Activated gamma-delta T cell treated with Interleukin-2 at 50 U/mL for 16 hours (primary cell): ENCODE measurements around the gene ZNF521.

Experiments
- DNase-seq: peaks from one replicate; pipeline ENCODE4 v3.0.0-alpha.2; 2020

ZNF521 gene

DNA sequence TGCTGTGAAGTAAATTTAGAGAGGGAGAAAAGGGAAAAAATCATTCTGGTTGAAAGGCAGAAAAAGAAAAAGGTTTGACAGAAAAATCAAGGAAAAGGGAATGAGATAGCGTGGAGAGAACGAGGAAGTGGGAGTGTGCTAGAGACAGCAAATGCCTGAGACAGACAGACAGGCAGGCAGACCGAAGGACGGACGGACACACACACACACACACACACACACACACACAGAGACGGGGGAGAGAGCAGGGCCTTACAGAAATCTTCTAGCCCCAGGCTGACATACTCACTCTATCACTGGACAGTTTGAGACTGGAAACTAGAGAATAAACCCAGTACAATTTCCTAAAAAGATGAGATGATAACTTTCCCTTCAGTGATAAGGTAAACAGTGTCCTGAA is 238.4 kb downstream of the ZNF521 start:
- DNase-seq, result no peak

DNA sequence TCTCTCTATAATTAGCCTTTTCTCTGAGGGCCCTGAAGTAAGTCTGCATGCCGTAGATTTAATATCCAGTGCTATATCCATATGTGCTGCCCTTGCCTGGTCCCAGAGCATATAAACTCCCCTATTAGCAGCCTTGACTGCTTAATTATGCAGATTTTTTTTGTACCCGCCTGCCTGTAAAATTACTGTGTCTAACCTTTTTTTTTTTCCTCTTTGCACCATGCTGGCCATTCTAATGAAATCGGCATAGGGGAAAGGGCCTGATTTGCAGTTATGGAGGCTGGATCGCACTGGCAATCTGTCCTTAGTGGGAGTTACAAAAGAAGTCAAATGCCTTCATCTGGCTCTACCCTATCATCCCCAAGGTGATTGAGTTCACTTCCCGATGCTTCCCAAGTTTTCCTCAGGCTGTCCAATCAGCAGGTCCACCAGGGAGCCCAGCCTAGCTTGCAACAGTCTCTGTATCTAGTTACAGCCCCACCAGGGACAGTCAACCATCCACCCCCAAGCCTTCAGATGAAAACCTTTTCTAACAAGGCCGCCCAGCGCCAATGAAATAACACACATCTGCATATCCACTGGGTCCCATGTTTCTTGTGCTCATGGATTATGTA is 239.0 kb downstream of the ZNF521 start:
- DNase-seq, result no peak

DNA sequence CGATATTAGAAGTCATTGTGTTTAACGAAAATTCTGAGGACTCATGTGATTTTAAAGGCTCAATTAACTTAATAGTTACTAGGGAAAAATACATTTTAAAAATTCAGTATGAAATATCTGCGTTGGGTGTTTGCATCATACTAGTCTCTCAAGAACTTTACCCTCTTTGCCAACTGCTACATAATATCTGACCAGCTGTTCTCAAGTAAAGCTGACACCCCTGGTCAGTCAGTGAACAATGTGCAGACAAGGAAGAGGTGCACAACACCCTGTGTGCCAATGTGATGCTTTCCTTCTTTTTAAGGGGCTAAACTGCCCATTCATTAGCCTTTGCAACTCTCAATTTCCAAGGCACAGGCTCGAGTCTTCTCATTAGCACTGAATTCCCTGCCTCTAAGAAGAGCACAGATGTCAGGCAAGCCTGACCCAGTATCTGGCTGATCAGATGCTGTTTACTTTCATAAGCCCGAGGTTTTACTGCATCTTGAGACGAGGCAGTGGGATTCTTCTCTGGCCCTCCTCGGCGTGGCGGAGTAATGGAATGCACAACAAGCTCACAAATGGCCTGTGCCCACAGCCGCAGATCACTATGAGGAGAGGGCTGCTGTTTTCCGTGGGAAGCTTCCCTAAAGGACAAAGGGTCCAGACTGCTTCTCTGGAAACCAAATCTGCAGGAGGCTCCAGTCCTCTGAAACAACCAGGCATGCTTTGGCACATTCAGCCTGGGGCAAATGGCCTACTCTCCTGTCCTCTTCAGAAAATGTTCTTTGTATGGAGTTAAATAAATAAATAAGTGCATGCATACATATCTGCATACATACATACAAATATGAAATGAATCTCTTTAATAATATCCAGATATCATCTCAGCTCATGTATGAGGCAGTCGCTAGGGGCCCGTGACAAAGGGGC is 240.3 kb downstream of the ZNF521 start:
- DNase-seq, result no peak

DNA sequence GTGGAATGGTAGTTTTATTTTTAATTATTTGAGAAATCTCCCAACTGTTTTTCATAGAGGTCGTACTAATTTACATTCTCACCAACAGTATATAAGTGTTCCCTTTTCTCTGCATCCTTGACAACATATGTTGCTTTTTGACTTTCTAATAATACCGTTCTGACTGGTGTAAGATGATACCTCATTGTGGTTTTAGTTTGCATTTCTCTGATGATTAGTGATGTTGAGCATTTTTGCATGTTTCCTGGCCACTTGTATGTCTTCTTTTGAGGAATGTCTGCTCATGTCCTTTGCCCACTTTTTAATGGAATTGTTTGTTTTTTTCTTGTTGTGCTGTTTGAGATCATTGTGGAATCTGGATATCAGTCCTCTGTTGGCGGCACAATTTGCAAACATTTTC is 242.5 kb downstream of the ZNF521 start:
- DNase-seq, result no peak

DNA sequence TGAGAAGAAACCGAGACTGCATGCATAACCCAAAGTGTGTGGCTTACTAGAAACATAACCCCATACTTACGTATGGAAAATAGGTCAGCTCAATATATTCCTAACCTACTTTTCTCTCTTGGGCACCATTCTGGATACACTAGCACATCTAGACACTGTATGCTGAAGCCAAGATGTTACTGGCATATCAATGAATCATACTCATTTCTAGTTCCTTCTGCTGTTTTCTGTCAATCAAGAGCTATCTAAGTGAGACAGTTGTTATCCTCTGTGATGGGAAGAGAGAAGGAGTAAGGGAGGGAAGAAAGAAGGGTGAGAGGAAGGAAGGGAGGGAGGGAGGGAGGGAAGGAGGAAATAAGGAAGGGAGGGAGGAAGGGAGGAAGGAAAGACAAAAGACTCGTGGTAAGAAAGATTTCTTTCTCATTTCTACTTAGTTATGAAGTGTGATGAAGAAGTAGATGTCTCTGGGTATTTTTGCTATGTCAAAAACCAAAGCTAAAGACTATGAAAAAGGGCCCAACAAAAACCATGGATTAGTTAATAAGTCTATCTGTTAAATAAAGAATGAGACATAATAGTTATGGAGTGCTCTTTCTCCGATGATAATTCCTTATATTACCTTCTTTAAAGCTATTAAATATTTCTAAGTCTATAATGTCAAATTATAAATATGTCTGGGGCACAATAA is 248.4 kb downstream of the ZNF521 start:
- no peak for DNase-seq

DNA sequence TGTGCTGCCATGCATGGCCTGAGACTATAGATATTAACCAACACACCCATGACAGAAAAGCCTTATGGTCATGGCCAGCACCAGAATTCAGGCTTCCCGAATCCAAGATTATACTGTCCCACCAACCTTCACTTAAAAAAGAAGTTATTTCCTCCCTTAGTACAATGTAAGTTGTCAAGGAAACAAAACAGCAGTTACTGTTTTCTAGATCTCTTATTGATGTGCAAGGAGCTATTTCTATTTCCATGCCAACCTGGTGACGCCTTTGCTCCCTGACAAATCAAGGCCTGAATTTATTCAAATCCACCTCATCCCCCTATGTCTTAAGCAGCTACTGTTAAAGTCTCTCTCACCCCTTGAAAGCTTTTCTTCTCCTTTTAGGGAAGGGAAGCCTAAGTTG is 249.3 kb downstream of the ZNF521 start:
- no peak for DNase-seq

DNA sequence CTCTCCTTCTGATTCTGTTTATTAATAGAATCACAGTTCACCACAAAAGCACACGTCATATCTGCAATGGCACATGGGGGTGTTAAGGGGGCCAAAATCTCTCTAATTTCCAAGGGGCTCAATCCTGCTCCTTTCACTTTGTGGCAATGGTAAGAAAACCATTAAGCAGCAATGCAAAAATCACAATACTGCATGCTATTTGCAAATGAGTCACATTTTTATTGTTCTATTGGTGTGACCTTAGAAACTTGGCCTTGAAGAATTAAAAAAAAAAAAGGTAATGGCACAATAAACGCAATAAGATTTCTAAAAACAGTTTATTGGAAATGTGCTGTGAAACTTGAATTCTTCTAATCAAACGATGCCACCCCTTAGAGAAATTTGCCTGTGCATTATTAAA is 251.5 kb downstream of the ZNF521 start:
- DNase-seq, result no peak

DNA sequence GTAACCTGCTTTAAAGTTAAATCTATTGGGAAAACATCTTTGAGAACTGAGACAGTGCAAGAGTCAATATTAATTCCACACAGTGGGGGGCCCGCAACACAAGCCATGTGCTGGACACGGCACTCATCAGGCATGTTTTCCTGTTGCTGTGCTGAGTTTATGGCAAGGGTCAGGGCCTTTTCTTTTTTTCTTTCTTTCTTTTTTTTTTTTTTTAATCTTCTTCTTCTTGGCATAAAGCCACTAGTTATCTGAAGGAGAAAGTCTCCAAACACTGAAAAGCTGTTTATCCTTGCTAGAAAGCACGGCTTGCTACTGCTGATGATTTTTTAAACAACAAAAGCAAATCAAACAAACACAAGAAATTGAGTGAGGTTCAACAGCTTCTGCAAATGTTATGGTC is 252.1 kb downstream of the ZNF521 start:
- no peak for DNase-seq

DNA sequence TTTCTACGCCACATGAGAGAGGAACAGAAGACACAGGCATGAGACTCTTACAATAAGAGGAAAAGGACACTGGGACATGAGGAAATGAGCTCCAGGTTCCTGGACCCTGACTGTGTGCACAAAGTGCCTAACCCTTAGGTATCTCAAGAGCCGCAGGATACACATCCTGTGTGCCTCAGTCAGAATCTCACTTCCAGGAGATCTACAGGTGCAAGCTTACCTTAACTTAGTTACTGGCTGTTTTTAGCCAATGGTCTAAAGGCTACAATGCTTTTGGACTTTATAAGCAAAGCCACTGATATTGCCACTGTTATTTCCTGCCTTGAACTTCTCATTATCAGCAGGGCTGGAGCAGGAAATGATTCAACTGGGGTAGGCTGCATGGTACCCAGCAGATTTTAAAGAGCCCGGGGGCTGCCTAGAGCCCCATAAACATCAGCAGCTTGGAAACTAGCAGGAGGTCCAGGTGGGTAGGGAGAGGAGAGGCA is 254.4 kb downstream of the ZNF521 start:
- DNase-seq, result no peak

DNA sequence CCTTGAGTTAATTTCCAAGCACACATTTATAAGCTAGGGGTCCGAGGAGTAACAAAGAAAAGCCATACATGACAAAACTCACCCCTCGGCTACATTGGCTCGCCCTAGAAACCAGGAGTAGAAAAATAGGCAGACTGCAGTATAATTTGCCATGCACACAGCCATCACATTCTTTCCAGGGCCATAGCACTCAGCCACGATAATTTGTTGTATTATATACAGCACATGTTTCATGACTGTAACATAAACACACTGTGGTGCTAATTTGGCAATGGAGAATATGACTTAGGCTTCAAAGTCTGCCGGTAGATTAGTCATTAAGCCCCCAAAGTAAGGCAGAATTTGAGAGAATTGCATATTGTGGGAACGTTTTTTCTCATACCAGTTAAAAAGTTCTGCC is 254.9 kb downstream of the ZNF521 start:
- no peak for DNase-seq

DNA sequence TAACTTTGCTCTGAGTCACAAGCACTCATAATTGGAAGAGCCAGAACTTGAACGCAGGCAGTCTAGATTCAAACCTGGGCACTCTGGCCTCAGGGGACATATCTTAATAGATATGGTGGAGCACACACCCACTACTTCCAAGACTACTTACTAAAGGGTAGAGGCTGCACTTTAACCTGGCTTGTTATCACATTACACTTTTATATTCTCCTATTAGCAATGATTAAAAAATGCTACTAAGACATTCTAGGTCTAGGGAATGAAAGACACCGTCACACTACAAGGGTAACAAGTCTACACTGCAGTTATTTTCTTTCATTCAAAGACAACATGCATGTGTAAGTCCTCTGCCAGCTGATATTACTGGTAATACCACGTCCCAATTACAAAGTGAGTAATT is 258.8 kb downstream of the ZNF521 start:
- no peak for DNase-seq

DNA sequence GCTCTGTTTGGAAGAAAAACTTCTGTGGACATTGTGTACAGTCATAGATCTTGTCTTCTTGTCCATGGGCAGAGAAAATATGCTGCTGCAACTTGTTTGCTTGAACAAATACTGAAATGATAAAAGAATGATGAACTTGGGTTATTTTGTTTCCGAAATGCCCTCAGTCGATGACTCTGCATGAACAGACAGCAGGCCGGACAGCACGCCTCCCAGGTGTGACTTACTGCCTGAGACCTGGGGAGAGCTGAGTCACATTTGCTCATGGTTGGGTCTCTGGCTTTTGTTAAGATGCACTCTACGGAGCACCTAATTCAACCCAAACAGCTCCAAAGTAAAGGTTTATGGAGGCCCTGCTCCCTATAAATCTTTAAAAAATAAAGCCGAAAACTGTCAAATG is 262.5 kb downstream of the ZNF521 start:
- DNase-seq, result no peak

DNA sequence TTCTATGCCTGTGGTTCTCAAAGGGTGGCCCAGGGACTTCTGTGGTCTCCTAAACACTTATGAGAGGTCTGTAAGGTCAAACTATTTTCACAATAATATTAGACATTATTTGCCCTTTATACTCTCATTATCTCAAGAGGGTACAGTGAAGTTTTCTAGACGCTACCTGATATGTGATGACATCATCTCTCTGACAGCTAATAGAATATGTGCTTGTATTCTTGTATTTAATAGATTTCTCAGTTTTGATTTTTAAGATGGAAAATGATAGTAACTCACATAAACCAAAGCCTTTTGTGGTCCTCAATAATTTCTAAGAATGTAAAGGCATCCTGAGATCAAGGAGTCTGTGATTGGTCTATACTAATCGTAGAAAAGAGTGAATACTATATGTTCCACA is 265.1 kb downstream of the ZNF521 start:
- no peak for DNase-seq

DNA sequence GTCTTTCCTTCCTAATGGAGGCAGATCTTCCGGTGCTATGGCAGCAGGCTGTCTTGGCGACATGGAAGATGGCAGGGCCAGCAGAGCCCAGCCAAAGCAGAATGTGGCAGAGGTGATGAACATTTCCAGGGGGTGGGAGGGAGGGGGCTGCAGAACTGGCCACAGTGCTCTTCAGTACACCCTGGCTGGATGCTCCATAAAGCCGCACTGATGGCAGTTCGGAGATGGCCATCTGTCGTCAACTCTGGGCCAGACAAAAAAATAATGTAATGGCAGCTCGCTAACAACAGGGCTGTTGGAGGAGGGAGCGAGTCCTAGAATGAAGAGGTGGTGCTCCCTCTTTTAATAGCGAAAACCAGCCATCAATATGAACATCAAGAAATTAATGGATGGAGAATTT is 271.0 kb downstream of the ZNF521 start:
- DNase-seq, result no peak

DNA sequence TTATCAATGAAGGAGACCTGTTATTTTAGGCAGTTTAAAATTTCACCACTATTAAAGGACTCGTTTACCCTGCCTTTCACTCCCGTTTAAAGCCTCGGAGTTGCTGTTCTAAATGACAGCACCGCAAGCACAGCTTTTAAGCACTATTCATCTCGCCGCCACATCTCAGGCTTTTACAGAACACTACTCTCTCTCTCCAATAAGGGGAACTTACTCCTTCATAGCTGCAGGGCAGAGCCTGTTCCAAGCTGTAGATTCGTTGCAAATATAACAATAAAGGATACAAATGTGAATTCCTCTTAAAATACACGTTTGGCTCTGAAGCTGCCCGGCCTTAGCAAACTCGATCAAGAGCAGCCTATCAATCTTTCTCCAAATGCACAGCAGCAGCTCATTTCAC is 271.8 kb downstream of the ZNF521 start:
- DNase-seq, result no peak

DNA sequence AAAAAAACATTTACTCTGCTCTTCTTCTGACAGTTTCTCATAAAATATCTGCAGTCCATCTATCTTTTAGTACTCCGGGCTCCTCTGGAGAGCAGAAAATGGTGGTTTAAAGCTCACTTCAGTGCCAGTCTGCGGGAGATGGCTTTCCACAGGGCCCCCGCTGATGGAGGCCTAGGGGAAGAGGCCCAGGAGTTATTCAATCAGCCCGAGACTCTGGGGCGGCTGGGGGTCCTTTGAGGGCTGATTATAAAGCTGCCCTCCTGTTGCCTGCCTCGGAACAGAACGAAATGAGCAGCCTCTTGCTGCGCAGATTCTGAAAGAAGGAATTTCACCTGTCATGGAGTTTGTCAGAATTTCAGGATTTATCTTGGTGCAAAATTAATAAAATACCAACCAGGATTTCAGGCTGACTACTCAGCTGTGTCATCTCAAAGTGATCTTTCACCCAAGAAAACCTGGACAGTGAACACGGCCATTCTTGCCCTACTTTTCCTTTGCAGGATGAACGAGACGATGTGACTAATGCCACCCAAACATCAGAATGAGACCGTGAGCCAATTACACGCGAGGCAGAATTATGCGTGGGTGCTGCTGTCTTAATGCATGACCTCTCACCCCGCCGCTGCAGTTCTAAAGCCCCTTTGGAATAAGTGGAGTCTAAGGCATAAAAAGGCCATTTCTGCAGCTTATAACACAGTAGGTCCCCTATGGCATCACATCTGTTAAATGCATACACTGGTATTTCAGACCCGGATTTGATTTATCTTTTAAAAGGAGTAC is 273.8 kb downstream of the ZNF521 start:
- DNase-seq, result no peak

DNA sequence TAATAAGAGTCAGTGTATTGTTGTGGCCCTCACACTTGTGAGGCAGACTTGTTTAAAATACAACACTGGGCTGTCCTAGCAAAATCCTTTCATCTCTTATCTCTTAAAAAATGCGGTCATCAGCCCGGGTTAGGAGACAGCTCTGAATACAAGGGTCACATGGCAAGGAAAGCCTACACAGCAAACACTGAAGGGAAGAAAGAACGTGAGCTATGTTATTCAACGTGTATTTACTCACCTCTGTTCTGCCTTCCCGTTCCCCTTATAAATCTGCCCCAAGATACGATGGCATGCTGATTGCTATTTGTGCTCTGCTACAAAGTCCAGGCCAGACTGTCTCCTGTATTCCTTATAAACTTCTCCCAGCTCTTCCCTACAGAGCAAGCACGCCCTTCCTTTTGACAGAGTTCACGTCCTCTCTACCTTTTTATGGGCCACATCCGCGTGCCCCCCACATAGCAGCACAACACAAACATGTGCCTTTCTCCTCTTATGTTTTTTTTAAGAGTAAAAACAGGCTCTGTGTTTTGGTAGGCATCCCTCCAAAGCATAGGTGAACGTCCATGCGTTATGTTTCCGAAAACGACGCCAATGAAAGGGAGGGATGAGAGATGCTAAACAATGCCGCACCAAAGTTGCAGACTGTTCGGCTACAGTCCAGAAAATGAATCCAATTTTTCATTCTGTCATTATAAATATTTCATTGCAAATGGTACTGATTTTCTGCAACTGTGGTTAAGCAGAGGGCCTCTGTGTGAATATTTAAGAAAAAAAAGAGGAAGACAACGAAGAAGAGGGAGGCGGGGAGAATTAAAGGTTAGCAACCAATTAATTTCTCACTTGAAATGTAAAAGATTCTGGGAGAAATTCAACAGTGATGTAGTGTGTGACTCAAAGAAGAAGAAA is 274.7 kb downstream of the ZNF521 start:
- no peak for DNase-seq

DNA sequence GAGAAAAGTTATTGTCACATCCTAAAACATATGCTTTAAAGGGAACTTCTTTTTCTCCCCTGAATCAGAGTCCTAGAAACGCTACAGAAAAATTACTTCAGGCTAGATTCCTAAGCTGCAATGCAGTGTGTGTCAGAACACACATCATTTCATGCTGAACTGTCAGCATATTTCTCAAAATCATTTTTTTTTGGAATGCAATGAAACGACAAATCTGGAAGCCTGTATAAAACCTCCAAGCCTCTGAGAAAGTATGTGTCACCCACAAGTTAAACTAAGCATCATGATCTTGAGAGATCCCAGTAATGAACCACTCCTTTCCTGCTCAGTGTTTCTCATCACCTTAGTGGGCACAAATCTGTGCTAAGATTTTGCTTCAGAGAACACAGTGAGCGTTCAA is 276.2 kb downstream of the ZNF521 start:
- DNase-seq, result no peak

DNA sequence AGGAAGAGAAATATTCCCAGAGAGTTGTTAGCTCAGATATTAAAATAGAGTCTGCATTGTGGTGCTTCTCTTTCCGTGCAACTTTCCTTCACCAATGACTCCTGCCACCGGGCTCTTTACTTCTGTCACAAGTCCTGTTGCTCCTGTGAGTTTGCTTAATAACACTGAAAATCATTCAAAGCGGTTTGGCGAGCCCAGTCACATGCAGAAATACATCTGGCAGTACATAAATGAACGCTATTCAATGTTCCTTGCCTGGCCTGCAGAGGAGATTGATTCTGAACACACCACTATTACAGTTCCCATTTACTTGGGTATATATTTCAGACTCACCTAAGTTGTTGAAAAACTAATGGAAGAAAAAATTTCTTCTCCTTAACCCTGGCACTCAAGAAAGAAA is 276.6 kb downstream of the ZNF521 start:
- DNase-seq, result no peak

DNA sequence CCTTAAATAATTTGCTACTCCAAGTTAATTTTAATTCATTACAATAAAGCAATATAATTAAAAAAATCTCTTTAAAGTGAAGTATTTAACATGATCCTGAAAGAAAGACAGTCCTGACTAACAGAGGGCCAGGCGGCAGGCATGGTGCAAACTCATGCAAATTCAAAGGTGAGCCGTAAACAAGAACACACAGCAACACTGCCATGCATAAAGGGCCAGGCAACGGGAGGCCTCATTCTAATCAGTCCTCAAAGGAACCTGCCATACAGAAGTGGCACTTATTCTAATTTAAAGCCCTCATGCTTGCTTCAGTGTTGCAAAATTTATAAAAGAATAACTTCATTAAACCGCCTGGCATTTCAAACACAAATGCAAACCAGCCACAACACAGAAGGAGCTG is 277.0 kb downstream of the ZNF521 start:
- DNase-seq, result no peak

DNA sequence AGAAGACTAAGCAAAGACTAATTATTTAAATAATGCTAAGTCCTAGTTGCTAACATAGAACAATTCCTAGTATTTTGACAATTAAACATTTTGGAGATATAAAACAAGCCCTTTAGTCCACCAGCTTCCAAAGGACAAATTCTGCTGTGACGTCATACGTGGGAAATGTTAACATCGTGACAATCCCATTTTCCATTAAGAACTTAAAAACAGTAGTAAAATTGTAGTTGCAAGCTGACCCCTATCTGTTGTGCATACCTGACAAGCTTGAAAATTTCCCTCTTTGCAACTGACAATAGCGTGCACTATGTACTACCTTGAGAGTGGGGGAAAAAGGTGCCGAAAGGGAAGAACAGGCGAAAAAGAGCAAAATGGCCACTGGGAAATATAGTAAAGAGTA is 279.8 kb downstream of the ZNF521 start:
- DNase-seq, result no peak
